Measurements from ENCODE around the gene PKD1L1. TPM values are rescaled to one million over a fixed set of nuclear protein-coding genes. Genes with fewer than 3 reads are reported as not detected.

Gene PKD1L1
- total and polyA plus RNA-seq, 11 donors, result 1.1 to 3.7 (median 2.3) TPM

DNA sequence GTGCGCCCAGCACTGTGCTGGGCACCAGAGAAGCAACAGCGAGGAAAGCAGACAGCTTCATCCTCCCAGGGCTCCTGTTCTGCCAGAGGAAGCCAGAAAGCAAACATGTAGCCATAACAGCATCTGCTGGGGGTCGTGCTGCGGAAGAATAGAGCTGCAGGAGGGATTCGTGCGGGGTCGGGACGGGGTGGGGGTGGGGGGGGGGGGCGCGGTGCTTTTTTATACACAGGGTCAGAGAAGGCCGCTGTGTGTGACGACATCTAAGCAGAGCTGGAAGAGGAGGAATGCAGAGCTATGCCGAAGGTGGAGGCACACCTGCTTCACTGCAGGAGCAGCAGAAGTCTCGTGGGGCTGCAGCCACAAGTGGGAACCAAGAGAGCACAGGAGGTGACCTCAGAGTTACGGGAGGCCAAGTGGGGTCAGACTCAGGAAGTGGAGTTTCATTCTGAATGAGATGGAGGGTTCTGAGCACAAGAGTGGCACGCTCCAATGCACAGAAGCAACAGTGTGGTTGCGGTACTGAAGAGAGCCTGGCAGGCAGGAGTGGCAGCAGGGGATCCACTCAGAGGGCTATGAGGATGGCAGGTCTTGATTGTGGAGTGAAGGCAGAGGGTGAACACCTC is 11.1 kb downstream of the PKD1L1 start:
- 66 to 86% (median 76%) methylated on average over 17 of the region's 17 CpGs for WGBS, 4 donors
- intact Hi-C loops (cut with DNase I), result loop anchor here in 1 of 10 donors (5.0 kb wide), 1 partner anchor 90 kb away; no protein-coding TSS in a partner anchor
- Histone ChIP-seq H3K36me3 (peaks cover 0 to 19% (median 0%) of the 10 kb centered on the region in 9 donors), H3K27me3 (no peaks in the 10 kb centered on the region), H3K4me1 (peaks cover 0 to 51% (median 30%) of the 10 kb centered on the region in 12 donors), H3K4me3 (no peak overlapping the region), H3K9me3 (no peaks in the 10 kb centered on the region), H3K27ac (no peak overlapping the region)
- TF ChIP-seq POLR2A (IDR thresholded peaks at IDR 0.05), result no peak
- TF ChIP-seq, protein P1, sequence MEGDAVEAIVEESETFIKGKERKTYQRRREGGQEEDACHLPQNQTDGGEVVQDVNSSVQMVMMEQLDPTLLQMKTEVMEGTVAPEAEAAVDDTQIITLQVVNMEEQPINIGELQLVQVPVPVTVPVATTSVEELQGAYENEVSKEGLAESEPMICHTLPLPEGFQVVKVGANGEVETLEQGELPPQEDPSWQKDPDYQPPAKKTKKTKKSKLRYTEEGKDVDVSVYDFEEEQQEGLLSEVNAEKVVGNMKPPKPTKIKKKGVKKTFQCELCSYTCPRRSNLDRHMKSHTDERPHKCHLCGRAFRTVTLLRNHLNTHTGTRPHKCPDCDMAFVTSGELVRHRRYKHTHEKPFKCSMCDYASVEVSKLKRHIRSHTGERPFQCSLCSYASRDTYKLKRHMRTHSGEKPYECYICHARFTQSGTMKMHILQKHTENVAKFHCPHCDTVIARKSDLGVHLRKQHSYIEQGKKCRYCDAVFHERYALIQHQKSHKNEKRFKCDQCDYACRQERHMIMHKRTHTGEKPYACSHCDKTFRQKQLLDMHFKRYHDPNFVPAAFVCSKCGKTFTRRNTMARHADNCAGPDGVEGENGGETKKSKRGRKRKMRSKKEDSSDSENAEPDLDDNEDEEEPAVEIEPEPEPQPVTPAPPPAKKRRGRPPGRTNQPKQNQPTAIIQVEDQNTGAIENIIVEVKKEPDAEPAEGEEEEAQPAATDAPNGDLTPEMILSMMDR (IDR thresholded peaks at IDR 0.05), result no peak
- ATAC-seq (no peak), DNase-seq (no peak)

GRCh38 chr7:47936323-47936722 is 11.9 kb downstream of the PKD1L1 start:
- H3K27ac ChIP-seq, result no peak overlapping the region
- no peaks in the 10 kb centered on the region for H3K9me3 ChIP-seq
- ATAC-seq (no peak), DNase-seq (no peak)
- H3K4me1 ChIP-seq, result peaks cover 0 to 44% (median 23%) of the 10 kb centered on the region in 12 donors
- H3K4me3 ChIP-seq, result no peak overlapping the region
- H3K36me3 ChIP-seq, result peaks cover 0 to 19% (median 0%) of the 10 kb centered on the region in 9 donors
- TF ChIP-seq POLR2A (IDR thresholded peaks at IDR 0.05), result no peak
- TF ChIP-seq, protein P1 (IDR thresholded peaks at IDR 0.05), result no peak
- 76 to 89% (median 83%) methylated on average over 4 of the region's 4 CpGs for WGBS, 4 donors
- intact Hi-C loops (cut with DNase I), result loop anchor here in 1 of 10 donors (5.0 kb wide), 1 partner anchor 89 kb away; no protein-coding TSS in a partner anchor
- no peaks in the 10 kb centered on the region for H3K27me3 ChIP-seq

- Histone ChIP-seq H3K27me3 (no peaks in the 10 kb centered on the region), H3K4me3 (no peak overlapping the region), H3K27ac (no peak overlapping the region), H3K36me3 (peaks cover 0 to 19% (median 0%) of the 10 kb centered on the region in 9 donors), H3K4me1 (peaks cover 0 to 34% (median 14%) of the 10 kb centered on the region in 12 donors), H3K9me3 (no peaks in the 10 kb centered on the region)
- WGBS, 4 donors, result 93 to 96% (median 94%) methylated on average over 10 of the region's 10 CpGs
- no peak for DNase-seq
- TF ChIP-seq POLR2A (IDR thresholded peaks at IDR 0.05), result no peak
- TF ChIP-seq, protein P1 (IDR thresholded peaks at IDR 0.05), result no peak
- intact Hi-C loops (cut with DNase I), result loop anchor here in 1 of 10 donors (5.0 kb wide), 1 partner anchor 88 kb away; no protein-coding TSS in a partner anchor
- ATAC-seq, result no peak
Measured at GRCh38 chr7:47935336-47935735, 12.9 kb downstream of the PKD1L1 start.

DNA sequence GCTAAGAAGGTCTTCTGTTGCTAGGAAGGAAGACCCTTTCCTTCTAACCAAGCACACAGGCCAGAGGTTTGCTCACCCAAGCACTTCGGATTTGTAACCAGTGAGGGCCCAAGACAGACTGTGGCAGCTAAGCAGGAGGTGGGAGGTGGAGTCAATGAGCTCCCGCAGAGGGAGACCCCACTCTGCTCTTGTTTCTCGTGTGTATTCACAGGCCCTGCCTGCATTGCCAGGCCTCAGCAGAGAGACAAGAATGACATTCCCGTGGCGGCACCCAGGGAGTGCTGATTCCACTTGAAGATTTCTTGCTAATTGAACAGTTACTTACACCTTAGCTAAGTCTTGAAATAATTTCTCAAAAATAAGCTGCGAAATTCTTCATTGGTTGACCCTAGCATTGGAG is 13.4 kb downstream of the PKD1L1 start:
- Histone ChIP-seq H3K4me1 (peaks cover 0 to 29% (median 9%) of the 10 kb centered on the region in 12 donors), H3K9me3 (no peaks in the 10 kb centered on the region), H3K27ac (no peak overlapping the region), H3K27me3 (no peaks in the 10 kb centered on the region), H3K36me3 (peaks cover 0 to 24% (median 0%) of the 10 kb centered on the region in 9 donors), H3K4me3 (no peak overlapping the region)
- ATAC-seq, result no peak
- 86 to 92% (median 88%) methylated on average over 6 of the region's 6 CpGs for WGBS, 4 donors
- intact Hi-C loops (cut with DNase I), result loop anchor here in 1 of 10 donors (5.0 kb wide), 1 partner anchor 88 kb away; no protein-coding TSS in a partner anchor
- TF ChIP-seq, protein P1 (IDR thresholded peaks at IDR 0.05), result no peak
- TF ChIP-seq POLR2A (IDR thresholded peaks at IDR 0.05), result no peak
- no peak for DNase-seq

All from heart left ventricle (tissue), 16 donors.